Thyroid gland (tissue), 4 donors: ENCODE measurements around the gene ARHGAP10.

Experiments used
- CTCF ChIP-seq, 6 experiments: fragments of 200-600 bp in 3 of 6; fragments of 450-650 bp in 3 of 6; sonication (generic) in 3 of 6; IDR thresholded peaks; one replicate each; pipeline ENCODE4 v1.5.1; 2016 to 2019; ENCODE audit warnings: antibody characterized with exemption in 6 of 6, mild to moderate bottlenecking in 2 of 6, inconsistent platforms in 1 of 6, moderate library complexity in 1 of 6
- POLR2A ChIP-seq, 2 donors: fragments of 450-650 bp; IDR thresholded peaks; one replicate each; pipeline ENCODE4 v1.6.1; 2017; ENCODE audit warnings: antibody characterized with exemption in 2 of 2, mild to moderate bottlenecking in 2 of 2, moderate library complexity in 1 of 2

GRCh38 chr4:148044089-148044911, 312.4 kb downstream of the ARHGAP10 start:
- TF ChIP-seq CTCF (IDR thresholded peaks at IDR 0.05) (no peak), POLR2A (IDR thresholded peaks at IDR 0.05) (no peak)
